Right ventricle myocardium inferior (tissue), 1 donor: ENCODE measurements around the gene SEC14L1. TPM values are rescaled to one million over a fixed set of nuclear protein-coding genes. Genes with fewer than 3 reads are reported as not detected.

ENCODE experiments used
- ATAC-seq: fragments of 200-7000 bp; cut with Tn5 transposase; one replicate; pipeline ENCODE4 v1.9.1; 2020; ENCODE audit warnings: mild to moderate bottlenecking, moderate library complexity
- DNase-seq: peaks from one replicate; pipeline ENCODE4 v3.0.0; 2021; ENCODE audit errors: missing footprints
- intact Hi-C: fragments of 100-400 bp; cut with DNase I; formaldehyde crosslinking; loops from one replicate; pipeline ENCODE4 v1.11.0; 2022
- total RNA-seq: library from RNA; stranded (reverse); fragmentation: NEBNext Ultra II Directional; extraction: Animal tissue kit (Norgen Biotek cat#: 25700); gene quantifications from one replicate; pipeline ENCODE4 v1.2.1, GENCODE V29; 2021
- donor health status: DM: no; HTN: yes; CAD: no; lungs with severe emphysema.

SEC14L1 gene
- total RNA-seq, 1 donor from 2014 or later, result 65.5 TPM

GRCh38 chr17:77203846-77204245 is 63.1 kb downstream of the SEC14L1 start:
- DNase-seq (no peak), ATAC-seq (no peak)
- intact Hi-C loops, result no loop called here

- no peak for DNase-seq
- no peak for ATAC-seq
- intact Hi-C loops, result no loop called here
These were observed 63.8 kb downstream of the SEC14L1 start for GRCh38 chr17:77204536-77204935.

DNA sequence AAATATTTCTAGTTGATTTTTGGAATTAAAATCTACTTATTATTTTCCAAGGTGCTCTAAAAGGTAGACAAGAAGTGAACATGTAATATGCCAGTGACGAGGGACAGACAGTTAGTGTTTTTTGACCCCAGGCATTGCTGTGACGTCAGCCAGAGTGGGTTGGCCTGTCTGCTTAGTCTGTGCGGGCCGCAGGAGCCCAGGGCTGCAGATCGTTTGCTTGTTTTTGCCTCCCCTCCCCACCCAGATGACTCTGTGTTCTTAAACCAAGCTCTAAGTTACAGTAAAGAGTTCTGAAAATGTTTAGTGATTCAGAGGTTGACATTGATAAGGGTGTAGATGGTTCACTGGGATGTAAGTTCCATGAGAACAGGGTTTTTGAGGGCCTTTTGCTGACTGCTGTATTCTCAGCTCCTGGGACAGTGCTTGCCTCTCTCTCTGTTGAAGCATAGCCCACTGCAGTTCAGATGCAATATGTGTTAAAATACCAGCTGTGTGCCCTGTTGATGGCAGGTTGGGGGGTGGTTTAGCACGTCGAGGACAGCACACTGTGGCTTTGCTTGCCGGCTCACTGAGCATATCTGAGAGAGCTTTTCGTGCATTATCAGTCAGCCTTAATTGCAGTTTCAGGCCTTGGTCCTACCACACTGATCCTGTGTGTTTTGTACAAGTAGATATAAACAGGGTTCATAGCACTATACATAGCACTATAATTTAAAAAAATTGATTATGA is 64.8 kb downstream of the SEC14L1 start:
- ATAC-seq (no peak), DNase-seq (no peak)
- intact Hi-C loops, result no loop called here

GRCh38 chr17:77206158-77206956 is 65.6 kb downstream of the SEC14L1 start:
- ATAC-seq, result no peak
- intact Hi-C loops, result no loop called here
- no peak for DNase-seq

DNA sequence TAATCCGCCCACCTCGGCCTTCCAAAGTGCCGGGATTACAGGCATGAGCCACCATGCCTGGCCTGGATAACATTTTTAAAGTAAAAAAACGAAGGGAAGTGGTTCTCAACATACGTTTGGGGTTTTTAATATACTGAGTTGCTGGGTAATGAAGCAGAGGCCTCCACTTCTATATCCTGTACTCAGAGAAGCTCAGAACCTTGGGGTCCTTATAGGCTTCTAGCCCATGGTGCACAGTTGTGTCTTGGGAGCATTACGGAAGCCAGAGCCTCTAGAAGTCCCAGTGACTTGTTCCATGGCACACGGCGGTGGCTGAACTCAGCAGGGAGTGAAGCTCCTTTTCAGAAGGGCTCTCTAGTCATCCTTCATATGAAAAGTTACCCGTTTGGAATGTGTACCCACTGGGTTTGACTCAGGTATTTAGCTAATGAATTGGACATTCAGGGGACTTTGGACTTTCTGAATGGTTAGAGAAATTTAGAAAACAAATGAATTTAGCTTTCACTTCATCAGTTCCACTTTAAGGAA is 67.0 kb downstream of the SEC14L1 start:
- ATAC-seq (no peak), DNase-seq (no peak)
- intact Hi-C loops, result loop anchor here (2.0 kb wide), 3 partner anchors 67 to 119 kb away; partner anchors contain the start of gene SEC14L1

DNA sequence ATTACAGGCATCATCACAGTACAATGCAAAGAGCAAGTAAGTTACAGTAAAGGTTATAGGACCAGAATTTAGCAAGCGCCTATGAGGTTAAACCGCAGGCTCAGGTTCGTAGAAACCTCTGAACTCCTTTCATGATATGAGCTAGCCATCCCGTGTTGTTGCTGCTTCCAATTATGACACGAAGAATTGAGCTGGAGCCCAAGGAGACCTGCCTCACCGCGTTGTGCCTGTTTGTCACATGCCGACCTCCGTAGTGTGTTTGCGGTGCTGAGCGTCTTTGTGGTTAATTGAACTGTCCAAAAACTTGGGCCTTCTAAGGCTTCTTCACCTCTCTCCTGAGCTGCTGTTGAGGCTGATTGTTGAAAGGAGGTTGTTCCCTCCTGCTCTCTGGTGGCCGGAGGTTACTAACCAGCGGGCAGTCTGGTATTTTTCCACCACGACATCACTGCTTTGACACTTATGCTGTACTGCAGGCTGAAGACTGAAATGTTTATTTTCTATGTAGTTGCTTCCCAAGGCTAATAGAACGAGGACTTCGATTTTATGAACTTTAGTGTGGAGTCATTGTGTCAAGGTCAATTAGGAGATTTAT is 67.5 kb downstream of the SEC14L1 start:
- ATAC-seq, result peak; percentile 71
- DNase-seq, result no peak
- intact Hi-C loops, result loop anchor here (2.0 kb wide), 3 partner anchors 68 to 120 kb away; partner anchors contain the start of gene SEC14L1

GRCh38 chr17:77208856-77209255 is 68.1 kb downstream of the SEC14L1 start:
- ATAC-seq (no peak), DNase-seq (no peak)
- intact Hi-C loops, result loop anchor here (2.0 kb wide), 3 partner anchors 68 to 120 kb away; partner anchors contain the start of gene SEC14L1

- DNase-seq (no peak), ATAC-seq (no peak)
- intact Hi-C loops, result loop anchor here (2.0 kb wide), 3 partner anchors 69 to 121 kb away; partner anchors contain the start of gene SEC14L1
These were observed 68.6 kb downstream of the SEC14L1 start for GRCh38 chr17:77209330-77209748.

DNA sequence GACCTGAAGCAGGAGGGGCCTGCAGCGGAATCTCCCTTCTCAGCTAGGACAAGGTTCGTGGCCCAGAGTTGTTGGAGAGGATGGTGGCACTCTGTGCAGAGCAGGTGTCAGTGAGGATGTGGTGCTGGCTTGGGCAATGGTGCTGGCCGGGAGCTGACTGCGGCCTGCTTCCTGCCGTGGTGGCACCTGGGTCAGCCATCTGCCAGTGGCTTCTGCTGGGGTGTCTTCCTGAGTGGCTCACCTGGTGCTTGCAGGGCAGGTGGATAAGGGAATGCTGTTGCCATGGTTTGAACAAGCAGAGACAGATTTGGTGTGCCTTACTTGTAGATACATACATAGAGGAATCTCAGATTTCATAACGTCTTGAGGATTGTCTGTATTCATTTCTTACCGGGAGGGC is 69.6 kb downstream of the SEC14L1 start:
- ATAC-seq (no peak), DNase-seq (no peak)
- intact Hi-C loops, result no loop called here

- DNase-seq (no peak), ATAC-seq (no peak)
- intact Hi-C loops, result no loop called here
These were observed 70.3 kb downstream of the SEC14L1 start for GRCh38 chr17:77210946-77211541.

GRCh38 chr17:77211681-77212080 is 70.9 kb downstream of the SEC14L1 start:
- DNase-seq (no peak), ATAC-seq (no peak)
- intact Hi-C loops, result no loop called here

- intact Hi-C loops, result no loop called here
- DNase-seq (no peak), ATAC-seq (no peak)
These were observed 71.5 kb downstream of the SEC14L1 start for GRCh38 chr17:77212081-77212832.

DNA sequence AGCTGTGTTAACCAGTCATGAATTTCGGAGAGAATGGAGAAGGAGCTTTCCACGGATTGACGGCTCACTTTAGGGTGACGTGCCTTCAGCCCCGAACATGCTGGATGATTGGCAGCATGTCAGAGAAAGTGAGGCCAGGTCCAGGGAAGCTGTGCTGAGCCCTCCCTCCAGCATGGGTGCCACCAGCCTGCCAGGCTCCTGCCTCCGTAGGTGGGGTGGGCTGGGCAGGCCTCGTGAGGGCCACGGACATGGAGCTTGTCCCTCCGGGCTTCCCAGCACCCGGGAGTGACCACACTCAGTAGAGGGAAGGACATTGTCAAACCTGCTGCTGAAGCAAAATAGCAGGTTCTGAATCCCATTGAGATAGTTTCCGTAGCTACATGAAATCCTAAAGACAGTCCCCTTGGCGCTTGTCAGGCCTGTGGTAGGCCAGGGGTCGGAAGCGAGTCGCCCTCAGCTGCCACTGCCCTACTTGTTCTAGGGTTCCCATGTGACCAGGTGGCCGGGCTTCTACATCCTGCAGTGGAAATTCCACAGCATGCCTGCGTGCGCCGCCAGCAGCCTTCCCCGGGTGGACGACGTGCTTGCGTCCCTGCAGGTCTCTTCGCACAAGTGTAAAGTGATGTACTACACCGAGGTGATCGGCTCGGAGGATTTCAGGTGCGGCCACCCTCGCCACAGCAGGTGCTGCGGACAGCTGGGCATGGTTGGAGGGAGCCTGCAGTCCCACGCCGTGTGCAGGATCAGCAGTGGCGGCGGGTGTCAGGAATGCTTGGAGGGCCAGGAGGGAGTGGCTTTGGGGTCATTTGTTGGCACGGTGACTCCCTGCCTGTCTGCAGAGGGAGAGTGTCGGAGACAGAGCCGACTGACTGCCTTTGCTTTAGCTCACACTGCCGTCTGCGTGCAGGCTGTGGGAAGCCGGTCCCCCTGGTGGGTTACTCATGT is 72.3 kb downstream of the SEC14L1 start:
- intact Hi-C loops, result no loop called here

DNA sequence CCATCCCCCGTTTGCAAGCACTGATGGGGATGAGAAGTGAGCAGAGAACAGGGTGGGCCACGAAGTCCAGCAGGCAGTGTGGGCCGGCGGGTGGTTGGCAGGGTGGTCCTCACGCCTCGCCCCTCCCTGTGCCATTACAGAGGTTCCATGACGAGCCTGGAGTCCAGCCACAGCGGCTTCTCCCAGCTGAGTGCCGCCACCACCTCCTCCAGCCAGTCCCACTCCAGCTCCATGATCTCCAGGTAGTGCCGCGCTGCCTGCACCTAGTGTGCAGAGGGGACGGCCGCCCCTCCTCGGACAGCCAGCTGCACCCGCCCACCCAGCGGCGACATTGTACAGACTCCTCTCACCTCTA is 73.0 kb downstream of the SEC14L1 start:
- ATAC-seq (no peak), DNase-seq (no peak)
- intact Hi-C loops, result loop anchor here (1.0 kb wide), 1 partner anchor 73 kb away; the partner anchor contains the start of gene SEC14L1

More for the DNA sequence above, 72.3 kb downstream of the SEC14L1 start:
- ATAC-seq (peak; percentile 63), DNase-seq (no peak)

DNA sequence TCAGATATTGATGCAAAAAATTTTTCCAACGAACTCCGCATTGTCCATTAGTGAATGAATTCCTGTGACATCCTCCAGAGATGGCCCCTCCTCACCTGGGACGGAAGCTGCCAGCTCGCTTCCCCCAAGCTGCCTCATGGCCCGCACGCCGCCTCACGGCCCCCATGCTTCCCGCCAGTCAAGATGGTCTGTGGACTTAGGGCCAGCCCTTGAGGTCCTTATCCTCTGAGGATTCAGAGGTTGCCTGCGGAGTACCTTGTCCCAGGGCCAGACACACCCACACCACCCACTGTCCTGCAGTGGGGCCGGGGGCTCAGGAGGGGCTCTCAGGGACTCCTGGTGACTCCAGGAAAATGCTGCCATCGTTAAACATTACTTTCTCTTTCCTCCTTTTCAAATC is 73.6 kb downstream of the SEC14L1 start:
- ATAC-seq (no peak), DNase-seq (no peak)
- intact Hi-C loops, result loop anchor here (1.0 kb wide), 1 partner anchor 74 kb away; the partner anchor contains the start of gene SEC14L1

- ATAC-seq (peak; percentile 75), DNase-seq (no peak)
- intact Hi-C loops, result loop anchor here (1.0 kb wide), 1 partner anchor 74 kb away; the partner anchor contains the start of gene SEC14L1
These were observed 74.0 kb downstream of the SEC14L1 start for GRCh38 chr17:77214743-77215142.

DNA sequence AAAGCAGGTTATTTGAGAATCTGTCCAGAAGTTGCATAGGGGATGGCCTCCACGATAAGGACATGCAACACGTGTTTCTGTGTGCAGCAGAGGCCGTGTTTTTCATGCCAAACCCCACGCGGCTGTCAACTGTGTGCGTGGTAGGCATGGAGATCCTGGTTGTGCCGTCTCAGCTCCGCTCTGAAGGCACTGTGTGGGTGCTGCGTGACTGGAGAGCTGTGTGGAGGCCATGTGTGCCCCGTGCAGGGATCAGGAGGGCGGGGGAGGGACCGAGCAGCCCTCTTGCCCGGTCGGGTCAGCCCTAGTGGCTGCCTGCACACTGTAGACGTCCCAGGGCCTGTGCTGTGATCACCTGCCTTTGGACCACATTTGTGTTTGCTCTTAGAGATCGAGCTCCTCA is 74.5 kb downstream of the SEC14L1 start:
- DNase-seq, result no peak
- intact Hi-C loops, result no loop called here
- no peak for ATAC-seq
